MG63 (cell line): ENCODE data around the gene CCDC60. TPM values are rescaled to one million over a fixed set of nuclear protein-coding genes. Genes with fewer than 3 reads are reported as not detected.

Experiments
- DNase-seq: peaks from one replicate; pipeline ENCODE4 v3.0.0-alpha.2; 2020
- H3K27me3 ChIP-seq: fragments of 250-450 bp; sonication (Bioruptor Pico); 2 replicates; pipeline ENCODE4 v1.5.1; 2020; ENCODE audit warnings: mild to moderate bottlenecking, moderate library complexity
- H3K36me3 ChIP-seq: fragments of 250-450 bp; sonication (Bioruptor Pico); 2 replicates; pipeline ENCODE4 v1.5.1; 2020; ENCODE audit warnings: mild to moderate bottlenecking, moderate library complexity
- H3K4me3 ChIP-seq: fragments of 250-450 bp; sonication (Bioruptor Pico); 2 replicates; pipeline ENCODE4 v1.5.1; 2020; ENCODE audit warnings: mild to moderate bottlenecking, moderate library complexity
- H3K9me3 ChIP-seq: fragments of 250-450 bp; sonication (Bioruptor Pico); 2 replicates; pipeline ENCODE4 v1.5.1; 2020; ENCODE audit warnings: mild to moderate bottlenecking, moderate library complexity
- total RNA-seq: library from RNA; depleted of rRNA; stranded (reverse); fragments of >200 nt; shearing (Covaris generic); gene quantifications from 2 replicates; pipeline ENCODE4 v1.2.3, GENCODE V29; 2014; ENCODE audit warnings: low replicate concordance

The CCDC60 gene
- total RNA-seq, 1 experiment from 2014 or later, result not detected

DNA sequence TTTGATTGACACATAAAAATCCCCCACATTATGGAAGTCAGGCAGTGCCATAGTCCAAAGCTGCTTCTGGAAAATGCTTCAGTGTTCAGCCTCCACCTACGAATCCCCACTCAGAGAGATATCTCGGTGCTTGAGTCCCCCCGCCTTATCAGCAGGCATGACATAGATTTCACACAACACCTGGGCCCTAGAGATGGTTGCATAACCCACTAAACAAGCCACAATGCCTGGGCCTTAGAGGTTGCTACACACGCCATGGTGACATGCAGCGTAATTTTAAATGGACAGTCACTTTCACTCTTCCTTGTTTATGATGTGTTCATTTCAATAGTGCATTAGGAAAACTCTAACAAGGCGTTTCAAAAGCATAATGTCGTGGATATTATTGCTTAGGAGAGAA, 38.0 kb downstream of the CCDC60 start:
- DNase-seq, result no peak
- Histone ChIP-seq H3K36me3 (no peaks in the 10 kb centered on the region), H3K27me3 (no peaks in the 10 kb centered on the region; the same call in 1 of the 2 replicates), H3K4me3 (no peak overlapping the region), H3K9me3 (no peaks in the 10 kb centered on the region)

DNA sequence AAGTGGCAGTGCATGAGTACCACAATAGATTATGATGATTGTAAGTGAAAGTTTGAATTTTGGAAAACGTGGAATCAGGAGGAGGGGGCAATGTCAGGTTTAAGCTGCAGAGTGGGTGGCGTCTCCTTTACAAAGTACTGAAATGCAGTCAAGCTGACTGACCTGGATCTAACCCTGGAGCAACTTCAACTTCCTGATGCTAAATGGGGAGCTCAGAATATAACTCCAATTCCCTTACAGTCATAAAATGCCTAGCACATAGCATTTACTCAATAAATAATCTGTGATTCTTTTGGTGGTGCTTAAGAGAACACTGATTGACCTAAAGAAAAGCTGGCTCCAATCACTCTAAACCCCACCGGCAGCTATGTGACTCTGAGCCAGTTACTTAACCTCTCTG, 38.5 kb downstream of the CCDC60 start:
- H3K4me3 ChIP-seq, result no peak overlapping the region
- no peak for DNase-seq
- no peaks in the 10 kb centered on the region for H3K9me3 ChIP-seq
- H3K27me3 ChIP-seq, result no peaks in the 10 kb centered on the region; the same call in 1 of the 2 replicates
- H3K36me3 ChIP-seq, result no peaks in the 10 kb centered on the region

- Histone ChIP-seq H3K27me3 (no peaks in the 10 kb centered on the region; the same call in 1 of the 2 replicates), H3K36me3 (no peaks in the 10 kb centered on the region), H3K9me3 (no peaks in the 10 kb centered on the region), H3K4me3 (no peak overlapping the region)
- DNase-seq, result no peak
These were observed 39.1 kb downstream of the CCDC60 start for GRCh38 chr12:119373666-119374065.

- H3K36me3 ChIP-seq, result no peaks in the 10 kb centered on the region
- no peaks in the 10 kb centered on the region for H3K9me3 ChIP-seq
- no peak for DNase-seq
- no peaks in the 10 kb centered on the region; the same call in 1 of the 2 replicates for H3K27me3 ChIP-seq
- no peak overlapping the region for H3K4me3 ChIP-seq
These were observed 40.1 kb downstream of the CCDC60 start for GRCh38 chr12:119374635-119375034.

DNA sequence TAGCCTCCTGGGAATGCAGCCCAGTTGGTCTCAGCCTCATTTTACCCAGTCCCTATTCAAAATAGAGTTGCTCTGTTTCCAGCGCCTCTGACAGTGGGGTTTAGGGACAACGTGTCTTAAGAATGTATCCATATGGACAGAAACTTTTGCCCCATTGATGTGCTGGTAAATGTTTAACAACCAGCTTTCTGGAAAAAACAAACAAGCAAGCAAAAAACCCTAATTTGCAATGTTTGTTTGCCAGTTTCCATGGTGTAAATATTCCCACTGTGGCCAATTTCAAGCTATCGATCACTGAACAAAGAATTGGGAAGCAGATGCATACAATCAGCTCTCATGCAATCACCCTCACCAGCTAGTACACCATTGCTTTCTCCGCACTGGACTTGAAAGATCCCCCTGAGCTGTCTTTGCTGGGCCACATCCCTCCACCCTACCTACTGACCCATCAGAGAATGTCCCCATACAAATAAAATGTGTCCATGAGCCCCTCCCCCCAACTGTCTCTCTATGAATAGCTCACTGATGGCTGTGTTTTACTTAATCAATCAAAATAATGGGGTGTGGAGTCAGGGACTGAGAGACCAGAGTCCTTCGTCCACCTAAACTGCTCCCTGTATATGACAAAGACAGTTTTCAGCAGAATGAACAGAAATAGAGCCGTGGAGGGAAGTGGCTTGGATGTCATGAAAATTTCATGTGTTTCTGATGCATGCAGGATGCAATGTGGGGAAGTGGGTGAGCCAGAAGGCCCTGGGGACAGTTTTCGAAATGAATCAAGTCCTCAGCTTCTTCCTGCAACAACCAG, 40.8 kb downstream of the CCDC60 start:
- Histone ChIP-seq H3K27me3 (no peaks in the 10 kb centered on the region; the same call in 1 of the 2 replicates), H3K36me3 (no peaks in the 10 kb centered on the region), H3K9me3 (no peaks in the 10 kb centered on the region), H3K4me3 (no peak overlapping the region)
- no peak for DNase-seq

DNA sequence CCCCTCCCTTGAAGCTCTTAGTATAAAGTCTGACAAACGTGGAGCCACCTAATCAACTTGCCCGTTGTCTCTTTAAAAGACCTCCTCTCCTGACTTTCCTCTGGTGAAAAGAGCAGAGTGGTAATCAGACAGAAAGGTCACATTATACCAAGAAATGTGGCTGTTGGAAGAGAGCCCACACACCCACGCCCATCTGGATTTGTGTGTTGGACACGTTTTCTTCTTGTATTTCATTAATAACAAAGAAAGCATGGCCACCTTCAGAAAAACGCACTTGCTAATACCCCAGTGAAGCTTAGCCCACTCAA, 41.3 kb downstream of the CCDC60 start:
- no peaks in the 10 kb centered on the region for H3K36me3 ChIP-seq
- H3K4me3 ChIP-seq, result no peak overlapping the region
- no peak for DNase-seq
- H3K27me3 ChIP-seq, result no peaks in the 10 kb centered on the region; the same call in 1 of the 2 replicates
- H3K9me3 ChIP-seq, result no peaks in the 10 kb centered on the region

- Histone ChIP-seq H3K9me3 (no peaks in the 10 kb centered on the region), H3K4me3 (no peak overlapping the region), H3K36me3 (no peaks in the 10 kb centered on the region), H3K27me3 (no peaks in the 10 kb centered on the region; the same call in 1 of the 2 replicates)
- no peak for DNase-seq
These were observed 44.4 kb downstream of the CCDC60 start for GRCh38 chr12:119378903-119379302.

- Histone ChIP-seq H3K9me3 (no peaks in the 10 kb centered on the region), H3K27me3 (no peaks in the 10 kb centered on the region), H3K4me3 (no peak overlapping the region), H3K36me3 (no peaks in the 10 kb centered on the region)
- no peak for DNase-seq
These were observed 47.1 kb downstream of the CCDC60 start for GRCh38 chr12:119381471-119382235.

DNA sequence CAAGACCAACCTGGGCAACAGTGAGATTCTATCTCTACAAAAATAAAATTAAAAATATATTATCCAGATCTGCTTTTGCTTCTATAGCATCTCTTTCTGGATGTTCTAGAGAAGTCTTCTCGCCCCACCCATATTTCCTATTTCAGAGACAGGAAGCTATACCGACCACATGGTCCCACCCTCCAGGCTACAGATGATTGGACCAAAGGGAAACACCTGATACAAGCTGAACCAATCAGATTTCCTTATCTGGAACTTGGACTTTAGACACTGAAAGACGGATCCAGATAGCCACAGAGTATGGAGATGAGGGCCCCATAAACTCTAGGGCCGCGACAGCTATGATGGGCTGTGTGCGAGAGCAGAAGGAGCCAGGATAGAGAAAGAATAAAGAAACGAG, 48.7 kb downstream of the CCDC60 start:
- H3K9me3 ChIP-seq, result no peaks in the 10 kb centered on the region
- H3K4me3 ChIP-seq, result no peak overlapping the region
- H3K36me3 ChIP-seq, result no peaks in the 10 kb centered on the region
- no peak for DNase-seq
- H3K27me3 ChIP-seq, result no peaks in the 10 kb centered on the region

DNA sequence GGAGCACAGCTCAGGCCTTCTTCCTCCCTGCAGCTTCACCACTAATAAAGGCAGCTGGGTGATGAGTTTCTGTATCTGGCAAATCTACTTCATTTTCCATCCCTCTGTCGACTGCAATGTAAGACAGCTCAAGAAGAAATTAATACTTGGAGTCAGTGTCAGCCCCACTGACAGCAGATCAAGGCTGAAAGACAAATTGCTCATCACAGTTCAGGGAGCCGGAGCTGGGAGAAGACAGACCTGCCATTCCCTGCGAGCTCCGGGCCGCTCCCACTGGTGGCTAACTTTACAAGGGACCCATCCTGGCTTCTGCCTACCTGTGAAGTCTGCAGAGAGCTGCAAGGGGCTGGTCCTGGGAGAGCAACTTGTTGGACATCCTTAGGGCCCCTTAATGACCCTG, 49.8 kb downstream of the CCDC60 start:
- H3K9me3 ChIP-seq, result no peaks in the 10 kb centered on the region
- no peak for DNase-seq

GRCh38 chr12:119385659-119386058, 51.1 kb downstream of the CCDC60 start:
- Histone ChIP-seq H3K9me3 (no peaks in the 10 kb centered on the region), H3K27me3 (no peaks in the 10 kb centered on the region), H3K4me3 (no peak overlapping the region), H3K36me3 (no peaks in the 10 kb centered on the region)
- DNase-seq, result no peak

More for the DNA sequence above, 49.8 kb downstream of the CCDC60 start:
- Histone ChIP-seq H3K36me3 (no peaks in the 10 kb centered on the region), H3K4me3 (no peak overlapping the region), H3K27me3 (no peaks in the 10 kb centered on the region)

DNA sequence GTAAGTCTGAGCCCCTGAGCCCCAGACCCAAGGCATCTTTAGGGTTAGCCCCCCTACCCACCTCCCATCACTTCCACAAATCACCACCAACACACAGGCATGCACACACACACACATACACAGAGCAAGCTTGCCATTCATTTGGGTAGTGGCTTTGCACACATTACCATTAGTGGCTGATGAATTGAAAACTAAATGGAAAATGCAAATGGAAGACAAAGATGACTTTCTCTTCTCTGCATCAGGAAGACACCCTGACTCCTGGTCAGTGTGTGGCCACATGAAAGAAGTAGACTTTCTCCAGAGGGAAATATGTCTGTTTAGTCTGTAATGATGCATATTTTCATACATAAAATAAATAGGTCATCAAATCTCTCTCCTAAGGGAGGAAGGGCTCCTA, 55.2 kb downstream of the CCDC60 start:
- Histone ChIP-seq H3K9me3 (no peaks in the 10 kb centered on the region), H3K27me3 (no peaks in the 10 kb centered on the region), H3K36me3 (no peaks in the 10 kb centered on the region), H3K4me3 (no peak overlapping the region)
- no peak for DNase-seq

DNA sequence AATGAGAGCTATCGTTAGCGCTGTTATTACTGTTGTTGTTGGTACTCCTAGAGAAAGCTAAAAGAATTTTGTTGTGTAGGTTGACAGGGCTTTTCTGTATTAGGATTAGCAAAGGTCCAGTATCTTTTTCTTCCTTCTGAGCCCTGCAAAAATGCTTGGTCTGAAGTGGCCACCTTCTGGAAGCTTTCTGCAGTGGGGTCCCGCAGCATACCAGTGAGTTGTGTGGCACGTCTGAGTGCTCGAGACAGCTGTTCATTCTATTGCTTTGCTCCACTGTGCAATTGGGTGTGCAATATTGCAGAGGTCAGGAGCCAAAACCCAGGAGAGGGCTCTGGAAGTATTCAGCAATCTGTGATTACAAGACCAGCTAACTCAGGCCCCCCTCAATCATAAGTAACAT, 57.1 kb downstream of the CCDC60 start:
- no peak for DNase-seq
- Histone ChIP-seq H3K36me3 (no peaks in the 10 kb centered on the region), H3K9me3 (no peaks in the 10 kb centered on the region), H3K27me3 (no peaks in the 10 kb centered on the region), H3K4me3 (no peak overlapping the region)

DNA sequence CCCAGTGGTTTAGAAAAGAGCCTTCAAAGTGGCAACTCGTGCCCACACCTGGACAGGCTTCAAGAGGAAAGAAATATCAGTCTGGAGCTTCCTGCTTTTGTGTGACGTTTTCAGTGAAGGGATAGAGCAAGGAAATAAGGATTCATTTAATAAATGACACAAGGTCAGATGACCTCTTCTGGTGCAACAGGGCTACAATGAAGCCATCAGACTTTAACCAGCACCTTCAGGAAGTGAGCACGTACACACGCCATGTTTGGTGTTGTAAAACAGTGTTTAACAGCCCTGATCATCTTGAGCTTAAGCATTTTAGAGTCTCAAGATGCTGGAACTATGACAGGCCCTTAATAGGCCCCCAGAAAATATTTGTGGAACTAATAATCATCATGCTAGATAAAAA, 59.1 kb downstream of the CCDC60 start:
- H3K4me3 ChIP-seq, result no peak overlapping the region
- DNase-seq, result no peak
- no peaks in the 10 kb centered on the region for H3K9me3 ChIP-seq
- no peaks in the 10 kb centered on the region for H3K27me3 ChIP-seq
- no peaks in the 10 kb centered on the region for H3K36me3 ChIP-seq

DNA sequence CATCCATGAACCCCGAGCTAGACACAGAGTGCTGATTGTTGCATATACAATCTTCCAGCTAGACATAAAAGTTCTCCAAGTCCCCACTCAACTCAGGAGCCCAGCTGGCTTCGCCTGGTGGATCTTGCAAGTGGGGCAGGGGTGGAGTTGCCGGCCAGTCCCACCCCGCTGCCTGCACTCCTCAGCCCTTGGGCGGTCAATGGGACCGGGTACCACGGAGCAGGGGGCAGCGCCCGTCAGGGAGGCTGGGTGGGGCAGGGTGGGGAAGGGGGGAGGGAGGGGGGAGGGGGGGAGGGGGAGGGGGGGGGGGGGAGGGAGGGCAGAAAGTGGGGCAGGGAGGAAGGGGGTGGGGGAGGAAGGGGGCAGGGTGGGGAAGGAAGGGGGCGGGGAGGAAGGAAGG, 63.0 kb downstream of the CCDC60 start:
- Histone ChIP-seq H3K9me3 (no peaks in the 10 kb centered on the region), H3K4me3 (no peak overlapping the region)

GRCh38 chr12:119398190-119398589, 63.7 kb downstream of the CCDC60 start:
- Histone ChIP-seq H3K4me3 (no peak overlapping the region), H3K27me3 (no peaks in the 10 kb centered on the region), H3K36me3 (no peaks in the 10 kb centered on the region), H3K9me3 (no peaks in the 10 kb centered on the region)
- DNase-seq, result no peak

More for the DNA sequence above, 63.0 kb downstream of the CCDC60 start:
- Histone ChIP-seq H3K36me3 (no peaks in the 10 kb centered on the region), H3K27me3 (no peaks in the 10 kb centered on the region)
- DNase-seq, result no peak

DNA sequence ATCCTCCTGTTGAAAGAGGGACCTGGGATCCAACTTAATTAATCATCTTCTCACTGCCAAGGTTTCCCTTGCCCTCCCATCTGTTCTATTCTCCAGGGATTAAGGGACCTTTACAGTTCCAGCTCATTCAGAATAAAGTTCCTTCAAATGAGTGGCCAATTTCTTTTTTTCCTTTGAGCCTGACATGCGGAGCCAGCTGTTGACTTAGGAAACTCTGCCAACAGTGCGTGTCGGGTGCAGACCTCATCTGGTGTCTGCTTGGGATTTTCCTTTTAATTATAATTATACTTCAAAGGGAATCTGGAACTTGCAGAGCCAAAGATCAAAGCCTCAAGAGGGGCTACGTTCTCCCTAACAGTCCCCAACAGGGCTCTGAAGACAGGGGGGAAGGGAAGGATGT, 64.8 kb downstream of the CCDC60 start:
- Histone ChIP-seq H3K27me3 (no peaks in the 10 kb centered on the region), H3K36me3 (no peaks in the 10 kb centered on the region), H3K9me3 (no peaks in the 10 kb centered on the region), H3K4me3 (no peak overlapping the region)
- DNase-seq, result no peak

GRCh38 chr12:119406308-119406707, 71.8 kb downstream of the CCDC60 start:
- no peaks in the 10 kb centered on the region for H3K27me3 ChIP-seq
- no peak for DNase-seq
- no peaks in the 10 kb centered on the region for H3K36me3 ChIP-seq
- H3K4me3 ChIP-seq, result no peak overlapping the region
- no peaks in the 10 kb centered on the region for H3K9me3 ChIP-seq
